Urothelium cell line (cell line): ENCODE results near the gene TJP2.
"Not testable (repeated sequence)": the region's sequence is repeated elsewhere in the genome, so short reads cannot be mapped to it uniquely, and the experiment has no call there.

Experiments
- DNase-seq: peaks from one replicate; pipeline ENCODE4 v3.0.0; 2011; ENCODE audit warnings: low spot score, mixed read lengths
- FAIRE-seq: peaks from 2 replicates; lab custom pipeline; 2011; peaks lifted over from hg19 to GRCh38; lab: Jason Lieb, UNC

TJP2 gene

GRCh38 chr9:69157751-69158466 is 16.2 kb upstream of the TJP2 start:
- FAIRE-seq: no peak
- no peak for DNase-seq

DNA sequence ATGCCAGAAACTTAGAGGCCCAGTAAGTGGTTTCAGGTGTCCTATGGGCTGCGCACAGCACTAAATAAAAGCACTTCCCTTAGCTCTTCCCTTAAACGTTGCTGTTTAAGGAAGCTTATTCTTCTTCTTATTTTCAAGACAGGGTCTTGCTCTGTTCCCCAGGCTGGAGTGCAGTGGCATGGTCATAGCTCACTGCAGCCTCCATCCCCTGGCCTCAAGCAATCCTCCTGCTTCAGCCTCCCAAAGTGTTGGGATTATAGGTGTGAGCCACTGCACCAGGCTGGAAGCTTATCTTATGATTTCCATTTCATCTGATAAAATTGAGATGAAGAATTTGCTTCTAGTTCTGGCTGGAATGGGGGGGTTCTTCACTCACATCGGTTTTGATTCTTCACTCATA is 15.6 kb upstream of the TJP2 start:
- DNase-seq (no peak), FAIRE-seq (no peak)

DNA sequence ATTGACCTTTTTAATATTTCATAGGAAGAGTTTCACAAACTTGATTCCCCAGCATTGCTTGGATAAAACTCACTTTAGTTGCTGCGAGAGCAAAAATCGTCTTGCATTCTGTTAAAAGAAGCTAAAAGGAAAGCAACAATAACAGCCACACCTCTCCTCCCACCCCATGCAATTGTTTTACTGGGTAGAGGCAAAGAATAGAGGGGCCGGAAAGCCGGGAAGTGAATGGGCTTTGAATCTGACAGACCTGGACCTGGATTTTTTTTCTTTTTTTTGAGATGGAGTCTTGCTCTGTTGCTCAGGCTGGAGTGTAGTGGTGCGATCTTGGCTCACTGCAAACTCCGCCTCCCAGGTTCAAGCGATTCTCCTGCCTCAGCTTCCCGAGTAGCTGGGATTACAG is 9.5 kb upstream of the TJP2 start:
- FAIRE-seq, DNase-seq: not testable (repeated sequence)

DNA sequence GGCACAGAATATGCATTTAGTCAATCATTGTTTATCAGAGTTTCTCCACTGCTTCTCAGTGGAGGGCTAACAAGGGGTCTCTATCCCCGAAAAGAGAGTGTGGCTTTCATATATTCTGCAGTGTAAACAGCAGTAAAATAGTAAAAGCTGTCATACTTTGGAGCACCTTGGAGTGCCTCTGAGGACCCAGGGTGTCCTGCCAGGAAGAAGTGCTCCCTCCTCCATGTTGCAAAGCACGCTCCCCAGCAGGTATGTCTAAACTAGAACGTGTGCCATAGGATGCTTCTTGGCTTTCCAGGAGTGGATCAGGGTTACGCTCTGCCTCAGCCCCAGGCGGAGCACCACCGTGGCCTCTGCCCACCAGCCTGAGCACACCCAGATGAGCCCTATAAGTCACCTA is 8.5 kb upstream of the TJP2 start:
- no peak for FAIRE-seq
- no peak for DNase-seq

GRCh38 chr9:69168709-69169217 is 5.3 kb upstream of the TJP2 start:
- FAIRE-seq: no peak

GRCh38 chr9:69170231-69170630 is 3.8 kb upstream of the TJP2 start:
- no peak for FAIRE-seq
- no peak for DNase-seq

More at GRCh38 chr9:69168709-69169217, 5.3 kb upstream of the TJP2 start:
- DNase-seq: peak; percentile 40

DNA sequence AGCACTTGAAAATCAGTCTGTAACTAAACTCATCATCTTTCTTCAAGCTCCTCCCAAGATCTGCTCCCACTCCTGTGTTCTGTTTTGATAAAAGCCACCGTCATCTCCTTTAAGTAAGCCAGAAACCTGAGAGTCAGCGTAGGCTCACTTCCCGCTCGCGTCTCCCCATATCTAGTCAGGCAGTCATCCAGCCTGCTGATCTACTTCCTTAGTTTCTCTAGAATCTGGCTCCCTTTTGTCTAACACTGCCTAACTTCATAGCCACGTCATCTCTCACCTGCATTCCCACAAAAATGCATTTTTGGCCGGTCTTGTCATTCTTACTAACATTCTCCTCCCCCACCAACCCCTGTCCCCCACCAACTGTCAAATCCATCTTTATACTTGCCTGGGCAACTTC is 3.0 kb upstream of the TJP2 start:
- DNase-seq: peak; percentile 64
- peak; percentile 27 for FAIRE-seq

DNA sequence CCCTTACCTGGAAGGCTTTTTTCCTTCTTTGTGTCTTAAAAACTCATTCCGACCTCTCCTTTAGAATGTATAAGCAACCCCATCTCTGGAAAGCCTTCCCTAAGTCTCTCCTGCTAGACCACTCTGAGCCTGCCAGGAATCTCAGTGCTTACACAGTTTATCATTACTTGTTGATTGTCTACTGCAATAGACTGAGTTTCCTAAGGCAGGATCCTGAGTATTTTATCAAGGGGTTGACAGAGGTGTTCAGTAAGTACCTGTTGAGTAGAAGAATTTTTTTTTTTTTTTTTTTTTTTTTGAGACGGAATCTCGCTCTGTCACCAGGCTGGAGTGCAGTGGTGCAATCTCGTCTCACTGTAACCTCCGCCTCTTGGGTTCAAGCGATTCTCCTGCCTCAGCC is 2.6 kb upstream of the TJP2 start:
- FAIRE-seq: no peak
- DNase-seq: no peak

GRCh38 chr9:69172895-69173294 is 1.2 kb upstream of the TJP2 start:
- FAIRE-seq (no peak), DNase-seq (no peak)

GRCh38 chr9:69173497-69173890 is 583 bp upstream of the TJP2 start:
- FAIRE-seq (no peak), DNase-seq (no peak)

GRCh38 chr9:69174616-69175463 is 763 bp downstream of the TJP2 start:
- no peak for FAIRE-seq
- peak; percentile 80 for DNase-seq

- FAIRE-seq: no peak
- DNase-seq: no peak
Measured at GRCh38 chr9:69175486-69175885, 1.4 kb downstream of the TJP2 start.

DNA sequence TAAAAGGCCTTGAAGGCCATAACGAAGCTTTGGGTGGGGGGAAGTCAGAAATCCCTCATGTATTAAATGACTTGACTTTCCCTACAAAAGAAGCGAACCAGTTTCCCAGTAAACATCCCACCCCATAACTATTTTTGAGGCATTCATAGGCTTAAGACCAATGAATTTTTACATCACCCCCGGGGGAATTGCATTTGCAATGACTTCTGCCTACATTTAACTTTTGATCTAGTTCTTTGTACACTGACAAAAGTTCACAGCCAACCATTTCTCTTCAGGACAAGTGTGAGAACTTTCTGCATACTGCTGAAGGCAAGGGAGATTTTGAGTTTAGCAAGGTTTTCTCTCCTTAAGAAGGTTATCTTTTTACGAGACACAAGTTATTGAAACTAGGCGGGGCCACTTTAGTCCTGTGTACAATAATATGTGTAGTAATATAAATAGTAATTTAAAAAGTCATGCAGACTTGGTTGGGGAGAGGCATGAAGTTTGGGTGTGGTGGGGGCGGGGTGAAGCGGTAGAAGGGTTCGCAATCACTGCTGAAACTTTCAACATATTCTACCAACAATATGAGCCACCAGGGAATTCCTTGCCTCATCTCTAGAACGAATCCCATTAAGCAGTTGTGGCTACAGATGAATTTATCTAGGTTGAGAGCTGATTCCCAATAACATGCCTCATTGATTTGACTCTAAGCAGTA is 2.5 kb downstream of the TJP2 start:
- DNase-seq: no peak
- FAIRE-seq: no peak

DNA sequence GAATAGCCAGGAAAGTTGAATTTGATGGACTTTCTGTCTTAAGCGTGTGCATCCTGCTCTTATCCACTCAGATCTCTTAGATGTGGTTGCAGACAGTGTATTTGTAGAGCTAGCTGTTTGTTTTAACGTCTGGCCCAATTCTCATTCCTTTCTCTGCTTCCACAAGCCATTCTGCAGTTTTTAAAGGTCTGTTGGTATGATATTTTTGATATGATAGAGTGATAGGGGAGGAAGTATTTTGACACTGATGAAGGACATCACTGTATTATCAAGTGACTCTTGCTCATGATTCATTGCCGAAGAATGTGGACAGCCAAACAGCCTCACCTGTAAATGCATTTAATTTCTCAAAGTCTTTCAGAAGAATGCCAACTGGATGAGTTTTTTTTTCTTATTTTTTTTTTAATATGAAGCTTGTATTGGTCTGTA is 4.5 kb downstream of the TJP2 start:
- FAIRE-seq (no peak), DNase-seq (peak; percentile 51)

DNA sequence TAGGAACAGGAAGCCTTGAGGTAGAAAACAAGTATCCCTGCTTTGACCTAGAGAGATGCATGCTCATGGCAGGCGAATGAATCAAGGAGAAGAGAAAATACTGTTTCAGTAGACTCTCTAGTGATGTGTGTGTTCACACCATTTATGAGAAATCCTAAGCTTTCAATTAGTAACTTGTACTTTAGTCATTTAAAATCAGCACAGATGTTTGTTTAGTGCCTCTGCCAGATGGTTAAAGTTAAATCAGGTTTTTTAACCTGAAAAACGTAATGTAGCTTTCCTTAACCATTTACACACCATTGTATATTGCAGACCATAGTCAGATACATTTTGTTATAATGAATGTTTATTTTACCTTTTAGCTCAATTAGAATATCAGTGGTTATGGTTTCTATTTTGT is 5.0 kb downstream of the TJP2 start:
- FAIRE-seq (no peak), DNase-seq (no peak)

DNA sequence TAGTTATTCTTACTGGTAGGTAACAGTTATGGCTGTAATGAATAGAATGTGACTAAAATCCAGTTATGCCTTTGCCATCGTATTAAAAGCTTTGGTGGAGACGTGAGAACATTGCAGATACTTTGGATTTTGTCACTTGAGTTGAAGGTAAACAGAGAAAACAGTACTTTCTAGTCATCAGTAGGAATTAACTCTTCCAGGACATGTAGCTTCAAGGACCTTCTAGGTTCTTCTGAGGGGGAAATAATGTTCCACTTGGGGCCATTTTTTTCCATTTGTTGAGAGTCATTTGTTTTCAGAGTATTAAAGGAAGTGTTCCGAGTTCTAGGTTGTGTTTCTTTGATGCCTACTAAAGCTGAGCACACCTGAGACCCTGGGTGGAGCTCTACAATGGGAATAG is 6.1 kb downstream of the TJP2 start:
- FAIRE-seq (no peak), DNase-seq (no peak)

- FAIRE-seq: no peak
- peak; percentile 78 for DNase-seq
Measured at GRCh38 chr9:69180670-69181069, 6.6 kb downstream of the TJP2 start.

- no peak for FAIRE-seq
Measured at GRCh38 chr9:69181908-69182353, 7.9 kb downstream of the TJP2 start.

GRCh38 chr9:69184266-69184665 is 10.2 kb downstream of the TJP2 start:
- FAIRE-seq: no peak

More at GRCh38 chr9:69181908-69182353, 7.9 kb downstream of the TJP2 start:
- no peak for DNase-seq

GRCh38 chr9:69186841-69187611 is 12.9 kb downstream of the TJP2 start:
- no peak for DNase-seq
- no peak for FAIRE-seq

More at GRCh38 chr9:69184266-69184665, 10.2 kb downstream of the TJP2 start:
- DNase-seq: no peak
